H9 (cell line): ENCODE results near the gene FGF11. TPM values are rescaled to one million over a fixed set of nuclear protein-coding genes. Genes with fewer than 3 reads are reported as not detected.

Experiments
- DNase-seq: peaks from one replicate; pipeline ENCODE4 v3.0.0-alpha.2; 2017
- H2AFZ ChIP-seq: one replicate; pipeline ENCODE4 v1.6.1; 2013; ENCODE audit warnings: mild to moderate bottlenecking, low read length, control low read depth, moderate library complexity
- H2AK5ac ChIP-seq: 2 replicates; pipeline ENCODE4 v1.6.1; 2013; ENCODE audit warnings: low read length, control low read depth, mixed read lengths; ENCODE audit not compliant: insufficient read length
- H2BK120ac ChIP-seq: one replicate; pipeline ENCODE4 v1.6.1; 2013; ENCODE audit warnings: low read depth, mild to moderate bottlenecking, low read length, control low read depth, inconsistent platforms; ENCODE audit not compliant: poor library complexity, severe bottlenecking
- H2BK12ac ChIP-seq: 2 replicates; pipeline ENCODE4 v1.6.1; 2013; ENCODE audit warnings: low read length, control low read depth, mixed read lengths, low read depth; ENCODE audit not compliant: insufficient read length
- H2BK15ac ChIP-seq: 2 replicates; pipeline ENCODE4 v1.6.1; 2013; ENCODE audit warnings: low read depth, low read length, control low read depth
- H2BK20ac ChIP-seq: one replicate; pipeline ENCODE4 v1.6.1; 2013; ENCODE audit warnings: low read depth, mild to moderate bottlenecking, low read length, control low read depth, inconsistent platforms; ENCODE audit not compliant: poor library complexity, severe bottlenecking
- H2BK5ac ChIP-seq: 2 replicates; pipeline ENCODE4 v1.6.1; 2013; ENCODE audit warnings: low read length, control low read depth, mixed read lengths; ENCODE audit not compliant: insufficient read length
- H3K14ac ChIP-seq: 2 replicates; pipeline ENCODE4 v1.6.1; 2013; ENCODE audit warnings: low read length, control low read depth; ENCODE audit not compliant: insufficient read depth
- H3K18ac ChIP-seq: 2 replicates; pipeline ENCODE4 v1.6.1; 2013; ENCODE audit warnings: low read depth, mild to moderate bottlenecking, mixed read lengths, low read length, control low read depth; ENCODE audit not compliant: insufficient read length
- H3K23ac ChIP-seq: 2 replicates; pipeline ENCODE4 v1.6.1; 2013; ENCODE audit warnings: low read length, control low read depth, mixed read lengths, low read depth; ENCODE audit not compliant: insufficient read length
- H3K23me2 ChIP-seq: 2 replicates; pipeline ENCODE4 v1.6.1; 2013; ENCODE audit warnings: low read depth, mild to moderate bottlenecking, mixed read lengths, low read length, control low read depth; ENCODE audit not compliant: insufficient read length, poor library complexity, severe bottlenecking
- H3K27ac ChIP-seq: 2 replicates; pipeline ENCODE4 v1.5.1; 2013; ENCODE audit warnings: low read length, control low read depth, mixed read lengths, low read depth; ENCODE audit not compliant: insufficient read length
- H3K27me3 ChIP-seq: 2 replicates; pipeline ENCODE4 v1.6.1; 2013; ENCODE audit warnings: low read length, control low read depth, inconsistent platforms; ENCODE audit not compliant: insufficient read depth
- H3K4ac ChIP-seq: 2 replicates; pipeline ENCODE4 v1.6.1; 2013; ENCODE audit warnings: low read depth, mild to moderate bottlenecking, control low read depth, inconsistent platforms, low read length, moderate library complexity
- H3K4me1 ChIP-seq: 2 replicates; pipeline ENCODE4 v1.6.1; 2013; ENCODE audit warnings: low read length, control low read depth, inconsistent platforms; ENCODE audit not compliant: insufficient read depth
- H3K4me2 ChIP-seq: 2 replicates; pipeline ENCODE4 v1.6.1; 2013; ENCODE audit warnings: low read length, control low read depth, mixed read lengths; ENCODE audit not compliant: insufficient read length, insufficient read depth
- H3K56ac ChIP-seq: 2 replicates; pipeline ENCODE4 v1.6.1; 2013; ENCODE audit warnings: low read depth, mild to moderate bottlenecking, mixed read lengths, low read length, control low read depth; ENCODE audit not compliant: insufficient read length
- H3K79me1 ChIP-seq: 2 replicates; pipeline ENCODE4 v1.6.1; 2013; ENCODE audit warnings: low read depth, mild to moderate bottlenecking, moderate library complexity, low read length, control low read depth, inconsistent platforms; ENCODE audit not compliant: insufficient read depth, poor library complexity, severe bottlenecking
- H3K79me2 ChIP-seq: 2 replicates; pipeline ENCODE4 v1.6.1; 2013; ENCODE audit warnings: low read length, control low read depth, inconsistent platforms; ENCODE audit not compliant: insufficient read depth
- H3K9ac ChIP-seq: 2 replicates; pipeline ENCODE4 v1.6.1; 2013; ENCODE audit warnings: low read length, control low read depth, mixed read lengths; ENCODE audit not compliant: insufficient read length; ENCODE audit errors: extremely low read depth
- H3K9me3 ChIP-seq: one replicate; pipeline ENCODE4 v1.6.1; 2013; ENCODE audit warnings: low read depth, low read length, inconsistent platforms; ENCODE audit not compliant: control insufficient read depth
- H3T11ph ChIP-seq: one replicate; pipeline ENCODE4 v1.6.1; 2013; ENCODE audit warnings: mild to moderate bottlenecking, low read length, control low read depth, inconsistent platforms
- H4K20me1 ChIP-seq: one replicate; pipeline ENCODE4 v1.6.1; 2013; ENCODE audit not compliant: control insufficient read depth, insufficient read length, insufficient read depth
- H4K5ac ChIP-seq: 2 replicates; pipeline ENCODE4 v1.6.1; 2013; ENCODE audit warnings: low read depth, mild to moderate bottlenecking, mixed read lengths, low read length, control low read depth; ENCODE audit not compliant: insufficient read length
- H4K8ac ChIP-seq: replicated peaks from 2 replicates; pipeline ENCODE4 v1.6.1; 2013; ENCODE audit warnings: low read length, control low read depth, mixed read lengths, low read depth; ENCODE audit not compliant: insufficient read length
- H4K91ac ChIP-seq: 2 replicates; pipeline ENCODE4 v1.6.1; 2013; ENCODE audit warnings: low read depth, mild to moderate bottlenecking, moderate library complexity, mixed read lengths, low read length, control low read depth; ENCODE audit not compliant: insufficient read length
- H3K27ac Mint-ChIP-seq, 3 experiments: 2 replicates in 2 of 3; 3 replicates in 1 of 3; pipeline ENCODE4 v1.8.0; 2020 to 2021; ENCODE audit warnings: mixed read lengths in 3 of 3, mild to moderate bottlenecking in 1 of 3, moderate library complexity in 1 of 3
- H3K27me3 Mint-ChIP-seq: 2 replicates; pipeline ENCODE4 v1.8.0; 2021; ENCODE audit warnings: low read depth, mild to moderate bottlenecking, moderate library complexity, mixed read lengths
- H3K36me3 Mint-ChIP-seq, 3 experiments: 2 replicates in 2 of 3; 3 replicates in 1 of 3; pipeline ENCODE4 v1.8.0; 2020 to 2021; ENCODE audit warnings: low read depth in 3 of 3, mixed read lengths in 3 of 3; ENCODE audit not compliant: insufficient read depth in 1 of 3
- H3K4me1 Mint-ChIP-seq, 2 experiments: 2 replicates each; pipeline ENCODE4 v1.8.0; 2020; ENCODE audit warnings: mixed read lengths in 2 of 2
- H3K4me3 Mint-ChIP-seq, 2 experiments: 2 replicates in 1 of 2; 3 replicates in 1 of 2; pipeline ENCODE4 v1.8.0; 2020 to 2021; ENCODE audit warnings: mild to moderate bottlenecking in 2 of 2, mixed read lengths in 2 of 2, moderate library complexity in 1 of 2
- H3K9me3 Mint-ChIP-seq, 2 experiments: 2 replicates in 1 of 2; 3 replicates in 1 of 2; pipeline ENCODE4 v1.8.0; 2020; ENCODE audit warnings: mild to moderate bottlenecking in 2 of 2, mixed read lengths in 2 of 2, moderate library complexity in 1 of 2
- WGBS: extraction: QIAGEN DNeasy Blood & Tissue Kit; methylation state at CpG from one replicate; pipeline ENCODE4 v1.1.7; 2013; ENCODE audit warnings: missing lambda C conversion rate, low lambda C conversion rate, mixed read lengths; ENCODE audit not compliant: insufficient read length; ENCODE audit errors: extremely low coverage; 5-methylcytosine and 5-hydroxymethylcytosine counted together
- total RNA-seq: library from RNA; stranded (reverse); gene quantifications from 2 replicates; pipeline ENCODE4 v1.2.1, GENCODE V29; 2021
- TF ChIP-seq, protein P1 (sequence below): fragments of 200-600 bp; sonication (generic); conservative IDR thresholded peaks from 3 replicates; pipeline ENCODE4 v1.8.0; 2021; ENCODE audit warnings: antibody characterized with exemption, mild to moderate bottlenecking

Gene FGF11
- total RNA-seq, 1 experiment from 2014 or later = 15.2 TPM

- Mint-ChIP-seq H3K27ac (peak overlapping the region; percentile 69 to 96 (median 92)), H3K9me3 (no peaks in the 10 kb centered on the region), H3K36me3 (peaks cover 11 to 30% (median 22%) of the 10 kb centered on the region in 3 experiments; a peak in 6 of 7 replicates), H3K4me1 (peaks cover 47 to 63% of the 10 kb centered on the region in 2 experiments), H3K27me3 (no peaks in the 10 kb centered on the region), H3K4me3 (peak overlapping the region; percentile 91 to 96)
- no peak overlapping the region for H2BK20ac ChIP-seq
- peaks cover 6% of the 10 kb centered on the region for H3K79me1 ChIP-seq
- no peak overlapping the region for H4K5ac ChIP-seq
- peaks cover 14% of the 10 kb centered on the region for H3K23me2 ChIP-seq
- H3K27me3 ChIP-seq = no peaks in the 10 kb centered on the region
- no peak overlapping the region for H2BK15ac ChIP-seq
- TF ChIP-seq, protein P1, sequence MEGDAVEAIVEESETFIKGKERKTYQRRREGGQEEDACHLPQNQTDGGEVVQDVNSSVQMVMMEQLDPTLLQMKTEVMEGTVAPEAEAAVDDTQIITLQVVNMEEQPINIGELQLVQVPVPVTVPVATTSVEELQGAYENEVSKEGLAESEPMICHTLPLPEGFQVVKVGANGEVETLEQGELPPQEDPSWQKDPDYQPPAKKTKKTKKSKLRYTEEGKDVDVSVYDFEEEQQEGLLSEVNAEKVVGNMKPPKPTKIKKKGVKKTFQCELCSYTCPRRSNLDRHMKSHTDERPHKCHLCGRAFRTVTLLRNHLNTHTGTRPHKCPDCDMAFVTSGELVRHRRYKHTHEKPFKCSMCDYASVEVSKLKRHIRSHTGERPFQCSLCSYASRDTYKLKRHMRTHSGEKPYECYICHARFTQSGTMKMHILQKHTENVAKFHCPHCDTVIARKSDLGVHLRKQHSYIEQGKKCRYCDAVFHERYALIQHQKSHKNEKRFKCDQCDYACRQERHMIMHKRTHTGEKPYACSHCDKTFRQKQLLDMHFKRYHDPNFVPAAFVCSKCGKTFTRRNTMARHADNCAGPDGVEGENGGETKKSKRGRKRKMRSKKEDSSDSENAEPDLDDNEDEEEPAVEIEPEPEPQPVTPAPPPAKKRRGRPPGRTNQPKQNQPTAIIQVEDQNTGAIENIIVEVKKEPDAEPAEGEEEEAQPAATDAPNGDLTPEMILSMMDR = no peak
- no peak overlapping the region for H3K18ac ChIP-seq
- no peaks in the 10 kb centered on the region for H4K20me1 ChIP-seq
- no peak overlapping the region for H2AK5ac ChIP-seq
- peak overlapping the region; percentile 81 for H3K4me2 ChIP-seq
- H3K56ac ChIP-seq = no peak overlapping the region
- no peak overlapping the region for H3K23ac ChIP-seq
- no peak overlapping the region for H3T11ph ChIP-seq
- no peak overlapping the region for H2BK12ac ChIP-seq
- no peaks in the 10 kb centered on the region; the same call in 1 of the 2 replicates for H3K4me1 ChIP-seq
- no peak overlapping the region for H3K4ac ChIP-seq
- no peak overlapping the region for H2BK5ac ChIP-seq
- H4K91ac ChIP-seq = no peak overlapping the region
- H2BK120ac ChIP-seq = no peak overlapping the region
- H3K9ac ChIP-seq = peak overlapping the region; percentile 72
- H3K14ac ChIP-seq = 0 out of 2 replicates have a peak overlapping the region, but pooled peaks have one; percentile 49
- no peak overlapping the region for H4K8ac ChIP-seq
- peaks cover 33% of the 10 kb centered on the region for H3K79me2 ChIP-seq
- H3K9me3 ChIP-seq = no peaks in the 10 kb centered on the region
- WGBS = no CpG with 5 or more reads among the region's 19 CpGs
- DNase-seq = no peak
- no peak overlapping the region for H2AFZ ChIP-seq
- H3K27ac ChIP-seq = no peak overlapping the region
Observed at GRCh38 chr17:7484919-7485377, 45.6 kb downstream of the FGF11 start.
